Stimulated activated CD8-positive, alpha-beta memory T cell treated with anti-CD3 and anti-CD28 coated beads, Interleukin-2, amount 100 ng/mL, for 48 hours (primary cell): Measurements from ENCODE around the gene GAB3.
"Not testable (repeated sequence)": the region's sequence is repeated elsewhere in the genome, so short reads cannot be mapped to it uniquely, and the experiment has no call there.

Experiments used
- DNase-seq, 2 donors: peaks; one replicate each; pipeline ENCODE4 v3.0.0-alpha.2; 2020; ENCODE audit warnings: low read depth in 2 of 2

Gene GAB3

GRCh38 chrX:154658957-154659356 is 91.9 kb downstream of the GAB3 start:
- no peak for DNase-seq

GRCh38 chrX:154658187-154658586 is 92.7 kb downstream of the GAB3 start:
- DNase-seq = no peak

- DNase-seq = no peak
Observed at GRCh38 chrX:154657226-154657805, 93.6 kb downstream of the GAB3 start.

- no peak for DNase-seq
Observed at GRCh38 chrX:154655786-154656185, 95.1 kb downstream of the GAB3 start.

GRCh38 chrX:154655346-154655745 is 95.5 kb downstream of the GAB3 start:
- no peak for DNase-seq

- DNase-seq = no peak
Observed at GRCh38 chrX:154654925-154655324, 96.0 kb downstream of the GAB3 start.

GRCh38 chrX:154654372-154654771 is 96.5 kb downstream of the GAB3 start:
- no peak for DNase-seq

- not testable (repeated sequence) for DNase-seq
Observed at GRCh38 chrX:154653413-154653812, 97.5 kb downstream of the GAB3 start, which contains the start of gene CTAG2. CTAG2 (minus strand) TSS chrX:154653579; CDS start chrX:154653515, 64 bp downstream.

- DNase-seq = no peak
Observed at GRCh38 chrX:154653048-154653401, 97.9 kb downstream of the GAB3 start.

GRCh38 chrX:154652311-154653047 is 98.4 kb downstream of the GAB3 start:
- no peak for DNase-seq

- DNase-seq = no peak
Observed at GRCh38 chrX:154650221-154650510, 100.7 kb downstream of the GAB3 start.

GRCh38 chrX:154649503-154650220 is 101.2 kb downstream of the GAB3 start:
- no peak for DNase-seq

GRCh38 chrX:154648931-154649330 is 101.9 kb downstream of the GAB3 start:
- DNase-seq = no peak

GRCh38 chrX:154645745-154646378 is 105.0 kb downstream of the GAB3 start:
- not testable (repeated sequence) for DNase-seq

GRCh38 chrX:154643708-154644107 is 107.2 kb downstream of the GAB3 start:
- not testable (repeated sequence) for DNase-seq

GRCh38 chrX:154641740-154642139 is 109.1 kb downstream of the GAB3 start:
- not testable (repeated sequence) for DNase-seq

GRCh38 chrX:154633661-154634060 is 117.2 kb downstream of the GAB3 start:
- DNase-seq = not testable (repeated sequence)

GRCh38 chrX:154630949-154631348 is 119.9 kb downstream of the GAB3 start:
- DNase-seq = not testable (repeated sequence)

GRCh38 chrX:154628960-154629359 is 121.9 kb downstream of the GAB3 start:
- DNase-seq = not testable (repeated sequence)
